Neuron (in vitro differentiated cells): ENCODE results near the gene DDAH1.

Source experiments
- H2AFZ ChIP-seq: one replicate; pipeline ENCODE4 v1.6.1; 2013; ENCODE audit warnings: low read depth, mild to moderate bottlenecking, inconsistent platforms, low read length, moderate library complexity
- H3K27me3 ChIP-seq: one replicate; pipeline ENCODE4 v1.6.1; 2013; ENCODE audit warnings: low read length; ENCODE audit not compliant: insufficient read depth
- H3K36me3 ChIP-seq: one replicate; pipeline ENCODE4 v1.6.1; 2013; ENCODE audit warnings: low read length; ENCODE audit not compliant: insufficient read depth
- H3K4me1 ChIP-seq: one replicate; pipeline ENCODE4 v1.6.1; 2013; ENCODE audit warnings: low read length; ENCODE audit not compliant: insufficient read depth
- H3K4me3 ChIP-seq: 2 replicates; pipeline ENCODE4 v1.5.1; 2013; ENCODE audit warnings: mild to moderate bottlenecking, low read length, moderate library complexity
- H3K9me3 ChIP-seq: one replicate; pipeline ENCODE4 v1.6.1; 2013; ENCODE audit warnings: low read length

The DDAH1 gene

DNA sequence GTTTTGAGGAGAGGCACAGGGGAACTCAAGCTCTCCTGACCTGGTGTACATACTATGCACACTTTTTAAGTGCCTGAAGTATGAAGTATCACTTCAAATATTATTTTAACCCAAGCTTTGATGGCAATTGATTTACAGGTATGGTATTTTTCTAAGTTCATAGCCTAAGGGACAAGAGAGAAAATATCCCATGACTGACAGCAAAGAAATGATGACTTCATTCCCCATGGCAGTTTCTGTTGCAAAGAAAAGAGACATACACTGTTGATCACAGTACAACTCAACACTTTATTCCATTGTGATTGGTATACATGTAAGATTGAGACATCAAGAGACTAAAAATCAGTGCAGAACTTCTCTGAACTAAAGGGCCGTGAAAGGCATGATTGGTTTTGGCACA lies 146.7 kb downstream of the DDAH1 start:
- Histone ChIP-seq H3K36me3 (peaks cover 21% of the 10 kb centered on the region), H3K27me3 (no peaks in the 10 kb centered on the region), H3K9me3 (no peaks in the 10 kb centered on the region), H2AFZ (no peak overlapping the region), H3K4me3 (no peak overlapping the region), H3K4me1 (no peaks in the 10 kb centered on the region)

DNA sequence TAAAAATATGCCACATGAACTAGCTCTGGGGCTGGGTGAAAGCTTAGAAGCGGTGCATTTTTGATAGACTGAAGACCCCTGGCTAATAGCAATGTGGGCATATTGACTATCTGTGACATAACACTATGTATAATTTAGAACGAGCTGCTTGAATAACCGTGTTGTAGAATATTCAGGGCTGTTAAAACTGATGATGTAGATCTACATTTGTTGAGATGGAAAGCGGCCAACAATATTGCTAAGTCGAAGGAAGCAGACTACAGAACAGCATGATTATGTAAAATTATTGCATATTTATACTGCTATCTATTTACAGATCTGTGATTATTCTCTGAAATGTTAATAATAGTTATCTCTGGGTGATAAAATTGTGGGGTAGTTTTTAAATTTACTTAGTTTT lies 147.4 kb downstream of the DDAH1 start:
- H3K36me3 ChIP-seq, result peaks cover 20% of the 10 kb centered on the region
- no peak overlapping the region for H2AFZ ChIP-seq
- no peaks in the 10 kb centered on the region for H3K9me3 ChIP-seq
- no peaks in the 10 kb centered on the region for H3K4me1 ChIP-seq
- no peak overlapping the region for H3K4me3 ChIP-seq
- no peaks in the 10 kb centered on the region for H3K27me3 ChIP-seq

- Histone ChIP-seq H2AFZ (no peak overlapping the region), H3K36me3 (peaks cover 17% of the 10 kb centered on the region), H3K27me3 (no peaks in the 10 kb centered on the region), H3K4me3 (no peak overlapping the region), H3K4me1 (no peaks in the 10 kb centered on the region), H3K9me3 (no peaks in the 10 kb centered on the region)
Observed at GRCh38 chr1:85316321-85316720, 148.6 kb downstream of the DDAH1 start.

- Histone ChIP-seq H3K4me1 (no peaks in the 10 kb centered on the region), H3K27me3 (no peaks in the 10 kb centered on the region), H2AFZ (no peak overlapping the region), H3K36me3 (peaks cover 13% of the 10 kb centered on the region), H3K4me3 (no peak overlapping the region), H3K9me3 (no peaks in the 10 kb centered on the region)
Observed at GRCh38 chr1:85315789-85316188, 149.2 kb downstream of the DDAH1 start.

GRCh38 chr1:85314726-85315125 lies 150.2 kb downstream of the DDAH1 start:
- no peak overlapping the region for H3K4me3 ChIP-seq
- no peaks in the 10 kb centered on the region for H3K4me1 ChIP-seq
- no peak overlapping the region for H2AFZ ChIP-seq
- H3K27me3 ChIP-seq, result no peaks in the 10 kb centered on the region
- H3K36me3 ChIP-seq, result peaks cover 4% of the 10 kb centered on the region
- H3K9me3 ChIP-seq, result no peaks in the 10 kb centered on the region

- Histone ChIP-seq H3K4me3 (no peak overlapping the region), H2AFZ (no peak overlapping the region), H3K27me3 (no peaks in the 10 kb centered on the region), H3K4me1 (no peaks in the 10 kb centered on the region), H3K9me3 (no peaks in the 10 kb centered on the region), H3K36me3 (no peaks in the 10 kb centered on the region)
Observed at GRCh38 chr1:85313888-85314696, 150.9 kb downstream of the DDAH1 start.

DNA sequence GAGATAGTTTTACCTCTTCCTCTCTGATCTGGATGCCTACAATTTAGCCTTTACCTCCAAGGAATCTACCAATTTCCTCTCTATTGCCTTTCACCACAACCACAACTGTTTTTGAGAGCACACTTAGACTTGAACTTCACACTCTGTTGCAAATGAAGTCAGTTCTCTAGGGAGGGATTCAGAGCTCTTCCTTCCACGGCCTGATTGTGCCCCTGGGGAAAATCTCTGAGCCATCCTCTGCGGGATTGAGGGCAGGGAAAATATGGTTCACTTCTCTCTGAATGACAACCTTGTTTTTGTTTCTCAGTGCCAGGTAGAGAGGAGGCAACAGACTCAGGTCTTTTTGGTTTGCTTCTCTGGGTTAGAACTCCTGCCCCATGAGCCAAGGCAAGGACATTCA lies 153.1 kb downstream of the DDAH1 start:
- no peaks in the 10 kb centered on the region for H3K9me3 ChIP-seq
- H2AFZ ChIP-seq, result no peak overlapping the region
- no peaks in the 10 kb centered on the region for H3K27me3 ChIP-seq
- H3K4me1 ChIP-seq, result peaks cover 5% of the 10 kb centered on the region
- no peak overlapping the region for H3K4me3 ChIP-seq
- no peaks in the 10 kb centered on the region for H3K36me3 ChIP-seq

- Histone ChIP-seq H3K36me3 (no peaks in the 10 kb centered on the region), H3K4me3 (no peak overlapping the region), H3K4me1 (peaks cover 5% of the 10 kb centered on the region), H2AFZ (no peak overlapping the region), H3K27me3 (no peaks in the 10 kb centered on the region), H3K9me3 (no peaks in the 10 kb centered on the region)
Observed at GRCh38 chr1:85308833-85309350, 156.1 kb downstream of the DDAH1 start.

- Histone ChIP-seq H3K4me3 (no peak overlapping the region), H2AFZ (no peak overlapping the region), H3K27me3 (no peaks in the 10 kb centered on the region), H3K4me1 (peaks cover 5% of the 10 kb centered on the region), H3K36me3 (no peaks in the 10 kb centered on the region), H3K9me3 (no peaks in the 10 kb centered on the region)
Observed at GRCh38 chr1:85307987-85308832, 156.7 kb downstream of the DDAH1 start.

- Histone ChIP-seq H3K36me3 (no peaks in the 10 kb centered on the region), H3K27me3 (no peaks in the 10 kb centered on the region), H2AFZ (no peak overlapping the region), H3K9me3 (no peaks in the 10 kb centered on the region), H3K4me3 (no peak overlapping the region), H3K4me1 (peaks cover 5% of the 10 kb centered on the region)
Observed at GRCh38 chr1:85306236-85306635, 158.7 kb downstream of the DDAH1 start.

GRCh38 chr1:85303440-85304162 lies 161.4 kb downstream of the DDAH1 start:
- Histone ChIP-seq H3K36me3 (no peaks in the 10 kb centered on the region), H3K4me1 (peaks cover 3% of the 10 kb centered on the region), H2AFZ (no peak overlapping the region), H3K9me3 (no peaks in the 10 kb centered on the region), H3K4me3 (no peak overlapping the region), H3K27me3 (no peaks in the 10 kb centered on the region)

DNA sequence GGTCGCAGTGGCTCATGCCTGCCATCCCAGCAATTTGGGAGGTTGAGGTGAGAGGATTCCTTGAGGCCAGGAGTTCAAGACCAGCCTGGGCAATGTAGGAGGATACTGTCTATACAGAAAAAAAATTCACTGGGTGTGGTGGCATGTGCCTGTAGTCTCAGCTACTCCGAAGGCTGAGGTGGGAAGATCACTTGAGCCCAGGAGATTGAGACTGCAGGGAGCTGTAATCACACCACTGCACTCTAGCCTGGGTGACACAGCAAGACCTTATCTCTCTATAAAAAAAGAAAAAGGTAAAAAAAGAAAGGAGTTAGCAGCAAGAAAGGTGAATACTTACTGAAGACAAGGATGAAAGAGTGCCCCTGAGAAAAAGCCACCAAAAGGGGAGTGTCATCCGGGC lies 164.8 kb downstream of the DDAH1 start:
- H3K4me3 ChIP-seq, result no peak overlapping the region
- no peaks in the 10 kb centered on the region for H3K4me1 ChIP-seq
- no peak overlapping the region for H2AFZ ChIP-seq
- H3K27me3 ChIP-seq, result no peaks in the 10 kb centered on the region
- no peaks in the 10 kb centered on the region for H3K36me3 ChIP-seq
- H3K9me3 ChIP-seq, result no peaks in the 10 kb centered on the region
